Thyroid gland (tissue), 4 donors: Measurements from ENCODE around the gene CSMD2. TPM values are rescaled to one million over a fixed set of nuclear protein-coding genes. Genes with fewer than 3 reads are reported as not detected.

Source experiments
- DNase-seq, 2 donors: peaks; one replicate each; pipeline ENCODE4 v3.0.0-alpha.2; 2019
- H3K27ac ChIP-seq, 3 donors: fragments of 200-600 bp; sonication (generic); 1 replicate in 2 of 3; 2 replicates in 1 of 3; pipeline ENCODE4 v1.5.1; 2016 to 2019; ENCODE audit warnings: mild to moderate bottlenecking in 1 of 3, moderate library complexity in 1 of 3
- H3K27me3 ChIP-seq: fragments of 200-600 bp; sonication (generic); one replicate; pipeline ENCODE4 v1.5.1; 2019
- H3K36me3 ChIP-seq, 2 donors: fragments of 200-600 bp; sonication (generic); one replicate each; pipeline ENCODE4 v1.5.1; 2016 to 2019
- H3K4me1 ChIP-seq, 2 donors: fragments of 200-600 bp; sonication (generic); one replicate each; pipeline ENCODE4 v1.5.1; 2017 to 2019
- H3K4me3 ChIP-seq, 3 donors: fragments of 200-600 bp; sonication (generic); replicated peaks in 1 of 3; 1 replicate in 2 of 3; 2 replicates in 1 of 3; pipeline ENCODE4 v1.5.1; 2016; ENCODE audit warnings: mild to moderate bottlenecking in 1 of 3
- H3K9me3 ChIP-seq: fragments of 200-600 bp; sonication (generic); one replicate; pipeline ENCODE4 v1.5.1; 2017
- CTCF ChIP-seq, 6 experiments: fragments of 200-600 bp in 3 of 6; fragments of 450-650 bp in 3 of 6; sonication (generic) in 3 of 6; IDR thresholded peaks; one replicate each; pipeline ENCODE4 v1.5.1; 2016 to 2019; ENCODE audit warnings: antibody characterized with exemption in 6 of 6, mild to moderate bottlenecking in 2 of 6, inconsistent platforms in 1 of 6, moderate library complexity in 1 of 6
- POLR2A ChIP-seq, 2 donors: fragments of 450-650 bp; IDR thresholded peaks; one replicate each; pipeline ENCODE4 v1.6.1; 2017; ENCODE audit warnings: antibody characterized with exemption in 2 of 2, mild to moderate bottlenecking in 2 of 2, moderate library complexity in 1 of 2
- WGBS, 2 donors: methylation state at CpG; one replicate each; pipeline ENCODE4 v1.1.5; 2017; 5-methylcytosine and 5-hydroxymethylcytosine counted together
- intact Hi-C: fragments of 100-400 bp; cut with DNase I; formaldehyde crosslinking; loops from one replicate; pipeline ENCODE4 v1.15.1; 2023
- total RNA-seq, 4 donors: library from RNA; depleted of rRNA; stranded (reverse); fragments of >200 nt; gene quantifications; one replicate each; pipeline ENCODE4 v1.2.3, GENCODE V29; 2016

The CSMD2 gene
- total RNA-seq, 4 donors from 2014 or later = 0.10 to 0.45 (median 0.13) TPM; not detected in 1

- Histone ChIP-seq H3K27me3 (no peaks in the 10 kb centered on the region), H3K27ac (no peak overlapping the region), H3K9me3 (no peaks in the 10 kb centered on the region), H3K4me3 (no peak overlapping the region), H3K36me3 (no peaks in the 10 kb centered on the region), H3K4me1 (no peaks in the 10 kb centered on the region)
- intact Hi-C loops = no loop called here
- TF ChIP-seq POLR2A (IDR thresholded peaks at IDR 0.05) (no peak), CTCF (IDR thresholded peaks at IDR 0.05) (no peak)
- WGBS, 2 donors = 65 to 70% methylated on average over 4 of the region's 4 CpGs
- no peak for DNase-seq
Measured at GRCh38 chr1:33777337-33777736, 387.7 kb downstream of the CSMD2 start.

DNA sequence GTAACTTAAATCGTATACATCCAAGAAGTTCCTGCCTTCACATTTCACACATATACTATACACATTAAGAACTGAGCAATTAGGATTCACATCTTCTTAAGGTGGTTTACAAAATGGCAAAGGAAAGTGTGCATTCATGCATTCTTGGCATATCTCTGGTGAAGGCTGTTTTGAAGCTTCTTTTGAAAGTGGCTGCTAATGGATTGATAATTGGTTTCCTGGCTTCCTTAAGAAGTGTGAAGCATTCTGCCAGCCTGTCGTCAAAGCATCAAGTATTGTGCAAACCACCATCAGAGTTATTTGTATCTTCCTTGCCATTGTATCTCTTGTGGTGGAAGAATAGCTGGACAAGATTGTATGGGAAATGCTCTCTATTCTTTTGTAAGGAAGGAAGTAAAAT lies 396.2 kb downstream of the CSMD2 start:
- 31 to 44% methylated on average over 2 of the region's 2 CpGs for WGBS, 2 donors
- no peaks in the 10 kb centered on the region for H3K36me3 ChIP-seq

GRCh38 chr1:33768106-33768505 lies 396.9 kb downstream of the CSMD2 start:
- H3K9me3 ChIP-seq = no peaks in the 10 kb centered on the region
- no peak for DNase-seq
- no peaks in the 10 kb centered on the region for H3K27me3 ChIP-seq
- no peak overlapping the region for H3K4me3 ChIP-seq
- no peaks in the 10 kb centered on the region for H3K4me1 ChIP-seq
- intact Hi-C loops = no loop called here
- no peaks in the 10 kb centered on the region for H3K36me3 ChIP-seq
- TF ChIP-seq POLR2A (IDR thresholded peaks at IDR 0.05) = no peak
- TF ChIP-seq CTCF (IDR thresholded peaks at IDR 0.05) = no peak
- WGBS, 2 donors = 48 to 56% methylated on average over 2 of the region's 2 CpGs
- H3K27ac ChIP-seq = no peak overlapping the region

More for the DNA sequence above, 396.2 kb downstream of the CSMD2 start:
- intact Hi-C loops = no loop called here
- Histone ChIP-seq H3K4me1 (no peaks in the 10 kb centered on the region), H3K27me3 (no peaks in the 10 kb centered on the region), H3K27ac (no peak overlapping the region), H3K9me3 (no peaks in the 10 kb centered on the region), H3K4me3 (no peak overlapping the region)
- no peak for DNase-seq
- TF ChIP-seq POLR2A (IDR thresholded peaks at IDR 0.05) (no peak), CTCF (IDR thresholded peaks at IDR 0.05) (no peak)

GRCh38 chr1:33764149-33764548 lies 400.9 kb downstream of the CSMD2 start:
- DNase-seq = no peak
- intact Hi-C loops = no loop called here
- Histone ChIP-seq H3K27ac (no peak overlapping the region), H3K9me3 (no peaks in the 10 kb centered on the region), H3K36me3 (no peaks in the 10 kb centered on the region), H3K27me3 (no peaks in the 10 kb centered on the region), H3K4me1 (no peaks in the 10 kb centered on the region), H3K4me3 (no peak overlapping the region)
- no peak for TF ChIP-seq POLR2A (IDR thresholded peaks at IDR 0.05)
- TF ChIP-seq CTCF (IDR thresholded peaks at IDR 0.05) = no peak
- WGBS, 2 donors = 70 to 87% methylated on average over 4 of the region's 4 CpGs

- H3K9me3 ChIP-seq = no peaks in the 10 kb centered on the region
- H3K4me1 ChIP-seq = no peaks in the 10 kb centered on the region
- no peak overlapping the region for H3K4me3 ChIP-seq
- 45 to 78% methylated on average over 2 to 3 of the region's 3 CpGs for WGBS, 2 donors
- no peaks in the 10 kb centered on the region for H3K27me3 ChIP-seq
- no peaks in the 10 kb centered on the region for H3K36me3 ChIP-seq
- H3K27ac ChIP-seq = no peak overlapping the region
- DNase-seq = no peak
- no peak for TF ChIP-seq POLR2A (IDR thresholded peaks at IDR 0.05)
- no peak for TF ChIP-seq CTCF (IDR thresholded peaks at IDR 0.05)
- intact Hi-C loops = no loop called here
Measured at GRCh38 chr1:33763406-33763805, 401.6 kb downstream of the CSMD2 start.
